Left ventricle myocardium superior (tissue), 1 donor: ENCODE data around the gene ELOB. TPM values are rescaled to one million over a fixed set of nuclear protein-coding genes. Genes with fewer than 3 reads are reported as not detected.

Experiments
- ATAC-seq: fragments of 200-7000 bp; cut with Tn5 transposase; one replicate; pipeline ENCODE4 v1.9.1; 2020; ENCODE audit warnings: mild to moderate bottlenecking, moderate library complexity
- DNase-seq: peaks from one replicate; pipeline ENCODE4 v3.0.0-alpha.2; 2020
- intact Hi-C: fragments of 100-400 bp; cut with micrococcal nuclease; formaldehyde crosslinking; loops from one replicate; pipeline ENCODE4 v1.11.0; 2022
- total RNA-seq: library from RNA; stranded (reverse); fragmentation: NEBNext Ultra II Directional; extraction: Animal tissue kit (Norgen Biotek cat#: 25700); gene quantifications from one replicate; pipeline ENCODE4 v1.2.1, GENCODE V29; 2021
- donor health status: DM: no; HTN: yes; CAD: no; lungs with severe emphysema.

The ELOB gene
- total RNA-seq, 1 donor from 2014 or later = 325 TPM

GRCh38 chr16:2813771-2814221, 36.7 kb upstream of the ELOB start:
- no peak for ATAC-seq
- intact Hi-C loops = no loop called here
- no peak for DNase-seq

GRCh38 chr16:2811703-2812471, 34.8 kb upstream of the ELOB start:
- intact Hi-C loops = no loop called here
- no peak for ATAC-seq
- no peak for DNase-seq

DNA sequence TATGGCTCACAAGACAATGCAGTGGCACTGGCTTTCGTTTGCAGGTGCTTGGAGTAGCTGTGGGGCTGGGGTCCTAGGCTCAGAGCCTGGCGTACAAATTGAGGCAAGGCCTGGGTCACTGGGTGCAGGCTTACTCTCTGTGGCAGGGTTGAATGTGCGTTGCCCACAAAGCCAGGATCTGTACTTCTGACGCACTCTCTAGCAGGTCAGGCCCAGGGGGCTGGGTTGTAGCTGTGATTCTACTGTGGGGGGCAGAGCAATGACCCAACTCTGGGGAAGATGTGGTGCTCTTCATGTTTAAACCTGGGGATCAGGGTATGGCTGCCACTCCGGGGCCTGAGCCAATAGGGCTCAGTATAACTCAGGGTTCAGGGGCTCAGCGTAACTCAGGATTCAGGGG, 33.6 kb upstream of the ELOB start:
- ATAC-seq = no peak
- intact Hi-C loops = no loop called here
- DNase-seq = no peak

DNA sequence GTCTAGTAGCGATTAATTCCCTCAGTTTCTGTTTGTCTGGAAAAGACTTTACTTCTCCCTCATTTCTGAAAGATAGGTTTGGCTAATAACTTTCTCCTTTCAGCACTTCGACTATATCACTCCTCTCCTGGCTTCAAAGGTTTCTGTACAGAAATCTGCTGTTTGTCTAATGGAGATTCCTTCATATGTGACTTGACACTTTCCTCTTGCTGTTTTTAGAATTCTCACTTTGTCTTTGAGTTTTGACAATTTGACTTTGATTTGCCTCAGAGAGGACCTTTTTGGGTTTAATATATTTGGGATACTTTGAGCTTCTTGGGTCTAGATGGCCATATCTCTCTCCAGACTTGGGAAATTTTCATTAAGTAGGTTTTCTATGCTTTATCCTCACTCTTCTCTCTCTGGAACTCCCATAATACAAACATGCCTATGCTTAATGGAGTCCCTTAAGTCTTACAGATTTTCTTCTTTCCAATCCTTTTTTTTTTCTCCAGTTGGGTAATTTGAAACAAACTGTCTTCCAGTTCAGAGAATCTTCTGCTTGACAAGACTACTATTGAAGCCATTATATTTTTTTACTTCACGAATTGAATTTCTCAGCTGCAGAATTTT, 32.2 kb upstream of the ELOB start:
- intact Hi-C loops = no loop called here
- no peak for ATAC-seq
- no peak for DNase-seq

DNA sequence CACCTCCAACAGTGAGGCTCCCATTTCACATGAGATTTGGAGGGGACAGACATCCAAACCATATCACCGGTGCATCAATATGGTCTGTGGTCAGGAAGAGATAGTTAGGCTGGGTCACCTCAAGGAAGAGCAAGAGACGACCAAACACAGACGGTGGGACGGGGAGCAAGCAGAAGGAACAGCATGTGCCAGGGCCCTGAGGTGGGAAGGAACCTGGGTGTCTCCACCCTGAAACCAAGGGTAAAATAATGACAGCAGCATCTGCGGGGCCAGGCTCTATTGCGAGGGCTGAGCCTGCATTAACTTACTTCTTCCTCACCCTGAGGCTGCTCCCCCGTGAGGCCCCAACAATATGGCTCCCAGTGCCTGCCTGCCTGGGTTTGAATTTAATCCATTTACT, 31.1 kb upstream of the ELOB start:
- ATAC-seq (no peak), DNase-seq (no peak)
- intact Hi-C loops = no loop called here

DNA sequence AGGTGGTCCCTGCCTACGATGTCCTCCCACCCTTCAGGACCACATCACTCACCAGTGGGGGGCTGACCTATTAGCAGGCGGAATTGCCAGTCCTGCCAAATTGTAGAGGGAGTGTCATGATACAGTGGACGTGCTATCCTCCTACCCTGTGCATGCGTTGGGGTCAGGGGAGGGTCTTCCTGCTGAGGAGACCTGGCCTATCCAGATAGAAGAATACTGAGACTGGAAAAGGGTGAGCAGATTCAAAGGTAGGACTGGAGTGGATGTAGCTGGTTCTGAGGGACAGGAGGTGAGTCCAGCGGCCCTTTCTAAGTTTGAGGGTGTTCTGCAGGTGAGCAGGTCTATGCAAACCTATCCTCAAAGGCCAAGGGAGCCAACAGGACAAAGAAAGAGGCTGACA, 29.2 kb upstream of the ELOB start:
- intact Hi-C loops = no loop called here
- ATAC-seq = no peak
- no peak for DNase-seq

GRCh38 chr16:2804728-2805127, 27.6 kb upstream of the ELOB start:
- no peak for ATAC-seq
- intact Hi-C loops = no loop called here
- DNase-seq = no peak

DNA sequence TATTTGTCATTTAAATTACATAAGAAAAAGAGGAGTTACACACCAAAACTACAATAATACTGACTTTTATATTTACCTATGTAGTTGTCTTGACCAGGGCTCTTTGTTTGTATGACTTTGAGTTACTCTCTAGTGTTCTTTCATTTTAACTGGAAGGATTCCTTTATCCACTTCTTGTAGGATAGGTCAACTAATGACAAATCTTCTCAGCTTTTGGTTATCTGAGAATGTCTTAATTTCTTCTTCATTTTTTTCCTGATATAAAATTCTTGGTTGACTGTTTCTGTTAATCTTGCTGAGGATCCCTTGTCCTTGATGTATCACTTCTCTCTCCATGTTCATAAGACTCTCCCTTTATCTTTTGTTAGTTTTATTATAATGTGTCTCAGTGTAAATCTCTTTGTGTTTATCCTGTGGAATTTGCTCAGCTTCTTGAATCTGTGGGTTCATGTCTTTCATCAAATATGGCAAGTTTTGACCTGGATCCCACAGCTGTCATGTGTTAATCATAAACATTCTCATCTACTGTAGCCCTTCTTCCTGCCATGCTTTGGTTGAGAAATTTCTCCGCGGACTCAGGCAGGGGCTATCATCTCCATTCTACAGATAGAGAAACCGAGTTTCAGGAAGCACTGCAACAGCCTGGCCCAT, 26.6 kb upstream of the ELOB start:
- intact Hi-C loops = no loop called here
- ATAC-seq (no peak), DNase-seq (no peak)

DNA sequence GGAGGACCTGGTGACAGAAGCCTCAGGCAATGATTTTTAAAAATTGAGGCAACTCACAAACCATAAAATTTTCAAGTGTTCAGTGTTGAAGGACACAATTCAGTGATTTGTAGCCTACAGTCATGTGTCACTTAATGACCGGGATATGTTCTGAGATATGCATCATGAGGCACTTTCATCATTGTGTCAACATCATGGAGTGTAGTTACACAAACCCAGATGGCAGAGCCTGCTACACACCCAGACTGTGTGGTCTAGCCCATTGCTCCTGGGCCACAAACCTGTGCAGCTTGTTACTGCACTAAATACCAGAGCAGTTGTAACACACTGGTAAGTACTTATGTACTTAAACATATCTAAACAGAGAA, 22.8 kb upstream of the ELOB start:
- intact Hi-C loops = no loop called here

DNA sequence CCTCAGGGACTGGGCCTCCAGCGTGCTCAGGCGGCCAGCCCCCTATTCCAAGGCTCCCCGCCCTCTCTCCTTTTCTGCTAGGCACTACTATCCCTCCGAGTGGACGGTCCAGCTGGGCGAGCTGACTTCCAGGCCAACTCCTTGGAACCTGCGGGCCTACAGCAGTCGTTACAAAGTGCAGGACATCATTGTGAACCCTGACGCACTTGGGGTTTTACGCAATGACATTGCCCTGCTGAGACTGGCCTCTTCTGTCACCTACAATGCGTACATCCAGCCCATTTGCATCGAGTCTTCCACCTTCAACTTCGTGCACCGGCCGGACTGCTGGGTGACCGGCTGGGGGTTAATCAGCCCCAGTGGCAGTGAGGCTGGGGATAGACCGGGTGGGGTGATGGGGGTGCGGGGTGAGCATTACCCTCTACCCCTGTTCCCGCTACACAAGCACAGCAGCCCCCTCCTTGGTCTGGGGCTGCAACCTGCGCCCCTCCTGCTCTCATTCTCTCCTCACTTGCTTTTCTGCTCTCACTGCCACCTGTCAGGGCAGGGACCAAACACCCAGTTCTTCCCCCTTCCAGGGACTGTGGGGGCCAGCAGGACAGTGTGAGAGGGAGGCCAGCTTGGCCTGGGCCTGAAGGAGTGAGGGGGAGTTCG, 22.3 kb upstream of the ELOB start:
- DNase-seq (no peak), ATAC-seq (no peak)
- intact Hi-C loops = no loop called here

More for the DNA sequence above, 22.8 kb upstream of the ELOB start:
- ATAC-seq (no peak), DNase-seq (no peak)

DNA sequence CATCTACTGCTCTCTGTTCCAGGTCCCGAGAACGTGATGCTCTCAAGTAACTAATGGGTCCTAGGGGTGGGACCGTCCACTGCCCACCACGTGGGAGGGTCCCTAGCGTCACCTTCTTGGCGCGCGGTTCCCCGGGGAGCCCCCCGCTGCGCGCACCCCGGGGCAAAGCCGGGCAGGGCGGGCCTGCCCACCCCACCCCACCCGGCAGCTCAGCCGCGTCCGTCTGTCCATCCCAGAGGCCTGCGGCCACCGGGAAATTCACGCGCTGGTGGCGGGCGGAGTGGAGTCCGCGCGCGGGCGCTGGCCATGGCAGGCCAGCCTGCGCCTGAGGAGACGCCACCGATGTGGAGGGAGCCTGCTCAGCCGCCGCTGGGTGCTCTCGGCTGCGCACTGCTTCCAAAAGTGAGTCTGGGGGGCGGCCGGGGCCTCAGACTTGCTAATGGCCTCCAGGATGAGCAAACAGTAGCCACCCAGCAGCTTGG, 21.7 kb upstream of the ELOB start:
- intact Hi-C loops = no loop called here
- ATAC-seq = no peak
- DNase-seq = no peak

DNA sequence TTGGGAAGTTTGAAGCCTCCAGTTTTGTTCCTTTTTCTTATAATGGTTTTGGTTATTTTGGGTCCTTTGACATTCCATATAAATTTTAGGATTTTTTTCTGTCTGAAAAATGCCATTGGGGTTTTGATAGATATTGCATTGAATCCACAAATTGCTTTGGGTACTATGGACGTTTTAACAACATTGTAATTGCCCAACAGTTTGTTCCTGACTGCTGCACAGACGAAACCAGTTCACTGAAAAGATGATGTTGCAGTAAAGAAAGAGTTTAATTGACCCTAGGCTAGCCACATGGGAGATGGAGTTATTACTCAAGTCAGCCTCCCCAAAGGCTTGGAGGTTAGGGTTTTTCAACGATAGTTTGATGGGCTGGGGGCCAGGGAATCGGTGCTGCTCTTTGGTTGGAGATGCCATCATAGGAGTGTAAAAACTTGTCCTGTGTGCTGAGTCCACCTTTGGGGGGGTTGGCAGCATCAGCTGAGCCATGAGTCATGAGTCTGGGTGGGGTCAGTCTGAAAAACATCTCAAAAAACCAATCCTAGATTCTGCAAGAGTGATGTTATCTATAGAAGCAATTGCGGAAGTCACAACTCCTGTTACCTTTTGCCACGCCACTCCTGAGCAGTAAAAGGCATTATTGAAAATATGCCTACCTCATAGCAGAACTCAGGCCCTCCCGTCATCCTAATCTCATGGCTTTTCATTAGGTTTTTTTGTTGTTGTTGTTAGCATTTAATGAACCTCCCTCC, 18.5 kb upstream of the ELOB start:
- no peak for DNase-seq
- ATAC-seq = no peak
- intact Hi-C loops = no loop called here

DNA sequence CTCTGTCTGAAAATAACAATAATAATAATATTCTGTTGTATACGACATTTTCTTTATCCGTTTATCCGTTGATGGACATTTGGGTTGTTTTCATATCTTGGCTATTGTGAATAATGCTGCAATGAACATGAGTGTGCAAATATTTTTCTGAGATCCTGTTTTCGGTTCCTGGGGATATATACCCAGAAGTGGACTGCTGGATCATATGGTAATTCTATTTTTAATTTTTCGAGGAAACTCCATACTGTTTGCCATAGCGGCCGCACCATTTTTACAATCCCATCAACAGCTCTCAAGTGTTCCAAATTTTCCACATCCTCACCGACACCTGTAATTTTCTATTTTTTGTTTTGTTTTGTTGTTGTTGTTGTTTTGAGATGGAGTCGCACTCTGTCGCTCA, 15.9 kb upstream of the ELOB start:
- no peak for ATAC-seq
- no peak for DNase-seq
- intact Hi-C loops = no loop called here

DNA sequence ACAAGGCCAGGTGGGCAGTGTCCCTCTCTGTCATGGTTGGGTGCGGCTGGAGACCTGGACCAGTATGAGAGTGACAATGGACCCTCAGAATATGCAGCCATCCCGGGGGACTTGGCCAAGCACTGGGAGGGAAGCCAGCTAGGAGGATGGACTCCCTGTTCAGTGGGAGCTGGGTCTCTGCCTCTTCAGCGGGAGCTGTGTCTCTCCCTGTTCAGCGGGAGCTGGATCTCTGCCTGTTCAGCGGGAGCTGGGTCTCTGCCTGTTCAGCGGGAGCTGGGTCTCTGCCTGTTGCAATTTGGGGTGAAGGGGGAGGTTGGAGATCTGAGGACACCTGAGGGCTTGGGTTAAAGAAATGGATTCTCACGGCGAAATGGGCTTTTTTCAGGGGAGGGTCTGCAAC, 14.1 kb upstream of the ELOB start:
- DNase-seq (no peak), ATAC-seq (no peak)
- intact Hi-C loops = no loop called here

- no peak for DNase-seq
- no peak for ATAC-seq
These were observed 13.6 kb upstream of the ELOB start for GRCh38 chr16:2790631-2791030.

DNA sequence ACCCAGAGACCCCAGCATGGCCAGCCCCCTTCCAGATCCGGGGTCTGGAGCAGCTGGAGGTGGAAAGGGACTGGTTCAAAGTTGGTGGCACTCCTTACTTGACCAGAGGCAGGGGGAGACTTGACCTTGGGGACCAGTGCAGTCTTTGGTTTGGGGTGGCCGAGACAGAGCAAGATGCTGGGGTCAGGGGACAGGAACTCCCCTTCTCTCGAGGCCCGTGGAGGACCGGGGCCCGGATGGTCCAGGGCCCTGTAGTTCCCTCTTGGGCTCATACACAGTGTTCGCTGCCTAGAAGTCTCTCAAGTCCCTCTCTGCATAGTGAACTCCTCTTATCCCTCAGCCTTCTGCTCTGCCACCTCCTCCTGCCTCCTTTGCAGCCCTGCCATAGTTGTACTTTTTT, 10.9 kb upstream of the ELOB start:
- ATAC-seq (no peak), DNase-seq (no peak)
- intact Hi-C loops = no loop called here

More at GRCh38 chr16:2790631-2791030, 13.6 kb upstream of the ELOB start:
- intact Hi-C loops = no loop called here

- intact Hi-C loops = no loop called here
- no peak for ATAC-seq
- DNase-seq = no peak
These were observed 10.3 kb upstream of the ELOB start, which contains the start of gene PRSS33 for GRCh38 chr16:2787406-2787805. TSS of gene PRSS33 (minus strand) at chr16:2787560. CDS start at chr16:2786547, 1,013 bp downstream.

GRCh38 chr16:2786826-2787151, 9.7 kb upstream of the ELOB start:
- no peak for ATAC-seq
- intact Hi-C loops = no loop called here
- DNase-seq = no peak

GRCh38 chr16:2786061-2786825, 9.2 kb upstream of the ELOB start:
- ATAC-seq = no peak
- no peak for DNase-seq
- intact Hi-C loops = no loop called here
